Measurements from ENCODE around the gene SLC29A4. TPM values are rescaled to one million over a fixed set of nuclear protein-coding genes. Genes with fewer than 3 reads are reported as not detected.

The SLC29A4 gene
- total RNA-seq, 2 experiments from 2014 or later: 0.39 to 1.1 TPM

- POLR2A ChIA-PET: no interaction called here
- CTCF ChIA-PET: no interaction called here
These were observed 50.6 kb downstream of the SLC29A4 start for GRCh38 chr7:5333121-5334045.

DNA sequence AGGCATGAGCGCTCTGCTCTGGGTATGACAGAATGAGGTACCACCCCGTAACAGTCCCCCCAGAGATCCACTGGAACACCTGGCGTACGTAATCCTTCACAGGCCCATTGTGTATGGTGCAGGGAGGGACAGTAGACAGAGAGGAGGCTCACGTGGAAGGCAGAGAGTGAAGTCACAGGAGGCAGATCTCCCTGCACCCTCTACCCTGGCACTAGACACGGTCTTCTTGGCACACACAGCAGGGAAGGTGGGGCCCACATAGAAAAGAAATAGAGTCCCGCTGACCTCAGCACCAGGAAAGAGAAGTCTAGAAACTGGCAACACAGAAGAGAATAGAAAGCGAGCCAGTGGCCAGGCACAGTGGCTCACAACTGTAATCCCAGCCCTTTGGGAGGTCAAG is 51.9 kb downstream of the SLC29A4 start:
- no peak overlapping the region for H3K27ac Mint-ChIP-seq

More at GRCh38 chr7:5333121-5334045, 50.6 kb downstream of the SLC29A4 start:
- Histone ChIP-seq H3K27me3 (ENCODE audit: control insufficient read depth in 1 of 2, insufficient read depth in 2 of 2, low read length in 2 of 2) (no peaks in the 10 kb centered on the region), H3K27ac (ENCODE audit: low read depth in 1 of 2, low read length in 2 of 2) (no peak overlapping the region), H3K36me3 (ENCODE audit: insufficient read depth, low read length) (peaks cover 37% of the 10 kb centered on the region), H3K4me3 (ENCODE audit: low read length) (no peak overlapping the region), H3K4me1 (ENCODE audit: insufficient read depth, low read length) (peaks cover 30% of the 10 kb centered on the region), H3K9me3 (ENCODE audit: control insufficient read depth in 1 of 2, insufficient read depth in 1 of 2, low read length in 2 of 2) (peaks cover 19 to 23% of the 10 kb centered on the region in 2 experiments)
- peaks cover 21% of the 10 kb centered on the region for H3K4me1 Mint-ChIP-seq (ENCODE audit: low read depth)
- DNase-seq (no peak), ATAC-seq (ENCODE audit: poor library complexity) (no peak)
- TF ChIP-seq CTCF (IDR thresholded peaks at IDR 0.05): no peak
- no peak overlapping the region for H3K4me3 Mint-ChIP-seq
- peaks cover 6% of the 10 kb centered on the region for H3K9me3 Mint-ChIP-seq
- H3K27me3 Mint-ChIP-seq: no peaks in the 10 kb centered on the region
- intact Hi-C loops (cut with DNase I, micrococcal nuclease): no loop called here
- no peak overlapping the region for H3K27ac Mint-ChIP-seq
- H3K36me3 Mint-ChIP-seq (ENCODE audit: low read depth): peaks cover 66% of the 10 kb centered on the region

GRCh38 chr7:5337047-5337446 is 54.3 kb downstream of the SLC29A4 start:
- DNase-seq (no peak), ATAC-seq (ENCODE audit: poor library complexity) (no peak)
- intact Hi-C loops (cut with DNase I, micrococcal nuclease): no loop called here
- H3K9me3 ChIP-seq (ENCODE audit: control insufficient read depth in 1 of 2, insufficient read depth in 1 of 2, low read length in 2 of 2): peaks cover 19 to 31% of the 10 kb centered on the region in 2 experiments
- Mint-ChIP-seq H3K36me3 (ENCODE audit: low read depth) (peaks cover 80% of the 10 kb centered on the region), H3K27me3 (no peaks in the 10 kb centered on the region), H3K27ac (no peak overlapping the region), H3K4me1 (ENCODE audit: low read depth) (peaks cover 8% of the 10 kb centered on the region), H3K4me3 (no peak overlapping the region), H3K9me3 (peaks cover 6% of the 10 kb centered on the region)
- peaks cover 38% of the 10 kb centered on the region for H3K36me3 ChIP-seq (ENCODE audit: insufficient read depth, low read length)
- no peak for TF ChIP-seq CTCF (IDR thresholded peaks at IDR 0.05)
- POLR2A ChIA-PET: no interaction called here
- peaks cover 11% of the 10 kb centered on the region for H3K4me1 ChIP-seq (ENCODE audit: insufficient read depth, low read length)
- H3K4me3 ChIP-seq (ENCODE audit: low read length): no peak overlapping the region
- CTCF ChIA-PET: no interaction called here
- H3K27me3 ChIP-seq (ENCODE audit: control insufficient read depth in 1 of 2, insufficient read depth in 2 of 2, low read length in 2 of 2): no peaks in the 10 kb centered on the region
- H3K27ac ChIP-seq (ENCODE audit: low read depth in 1 of 2, low read length in 2 of 2): no peak overlapping the region

More for the DNA sequence above, 51.9 kb downstream of the SLC29A4 start:
- DNase-seq: no peak
- no peak for ATAC-seq (ENCODE audit: poor library complexity)
- H3K4me3 ChIP-seq (ENCODE audit: low read length): no peak overlapping the region
- POLR2A ChIA-PET: no interaction called here
- Mint-ChIP-seq H3K4me1 (ENCODE audit: low read depth) (peaks cover 21% of the 10 kb centered on the region), H3K9me3 (peaks cover 6% of the 10 kb centered on the region), H3K4me3 (no peak overlapping the region), H3K36me3 (ENCODE audit: low read depth) (peaks cover 74% of the 10 kb centered on the region), H3K27me3 (no peaks in the 10 kb centered on the region)
- H3K27me3 ChIP-seq (ENCODE audit: control insufficient read depth in 1 of 2, insufficient read depth in 2 of 2, low read length in 2 of 2): no peaks in the 10 kb centered on the region
- TF ChIP-seq CTCF (IDR thresholded peaks at IDR 0.05): no peak
- CTCF ChIA-PET: no interaction called here
- intact Hi-C loops (cut with DNase I, micrococcal nuclease): no loop called here
- H3K9me3 ChIP-seq (ENCODE audit: control insufficient read depth in 1 of 2, insufficient read depth in 1 of 2, low read length in 2 of 2): peaks cover 19 to 28% of the 10 kb centered on the region in 2 experiments
- no peak overlapping the region for H3K27ac ChIP-seq (ENCODE audit: low read depth in 1 of 2, low read length in 2 of 2)
- peaks cover 30% of the 10 kb centered on the region for H3K4me1 ChIP-seq (ENCODE audit: insufficient read depth, low read length)
- H3K36me3 ChIP-seq (ENCODE audit: insufficient read depth, low read length): peaks cover 35% of the 10 kb centered on the region
